NCI-H128 (cell line): Measurements from ENCODE around the gene COPS4.
"Not testable (repeated sequence)": the region's sequence is repeated elsewhere in the genome, so short reads cannot be mapped to it uniquely, and the experiment has no call there.

Experiments used
- DNase-seq: peaks from one replicate; lab custom pipeline; 2025; ENCODE audit not compliant: unreplicated experiment; lab: John Stamatoyannopoulos, UW

COPS4 gene

GRCh38 chr4:83023599-83023998 lies 11.4 kb upstream of the COPS4 start:
- not testable (repeated sequence) for DNase-seq

DNA sequence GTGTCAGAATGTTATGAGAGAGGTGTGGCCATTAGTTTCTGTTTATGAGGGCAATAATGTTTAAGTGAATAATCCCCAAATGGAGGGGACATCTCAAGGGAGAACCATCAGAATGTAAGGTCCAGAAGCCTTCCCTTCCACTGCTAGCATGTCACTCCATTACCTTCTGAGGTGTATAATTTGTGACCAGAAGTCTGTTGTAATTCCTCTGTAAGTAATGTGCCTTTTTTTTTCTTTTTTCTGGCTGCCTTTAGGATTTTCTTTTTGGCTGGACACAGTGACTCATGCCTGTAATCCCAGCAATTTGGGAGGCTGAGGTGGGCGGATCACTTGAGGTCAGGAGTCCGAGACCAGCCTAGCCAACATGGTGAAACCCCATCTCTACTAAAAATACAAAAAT lies 10.8 kb upstream of the COPS4 start:
- no peak for DNase-seq

GRCh38 chr4:83025563-83025962 lies 9.4 kb upstream of the COPS4 start:
- DNase-seq = no peak

DNA sequence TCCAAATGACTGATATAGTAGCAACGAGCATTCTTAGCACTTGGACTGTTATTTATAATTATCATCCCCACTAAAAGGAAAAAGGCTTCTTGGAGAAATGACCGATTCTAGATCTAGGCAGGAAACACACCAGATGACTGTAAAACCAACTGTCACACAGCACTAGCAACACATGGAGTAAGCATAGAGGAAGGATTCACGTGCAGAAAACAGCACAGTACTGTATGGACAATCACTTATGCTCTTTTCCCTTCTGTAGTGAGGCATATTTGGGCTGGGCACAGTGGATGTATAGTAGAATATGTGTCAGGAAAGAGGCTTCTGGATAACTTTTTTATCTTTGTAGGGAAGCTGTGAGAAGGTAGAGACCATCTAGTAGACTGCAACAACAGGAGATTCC lies 6.0 kb upstream of the COPS4 start:
- no peak for DNase-seq

GRCh38 chr4:83029688-83030087 lies 5.3 kb upstream of the COPS4 start:
- no peak for DNase-seq

DNA sequence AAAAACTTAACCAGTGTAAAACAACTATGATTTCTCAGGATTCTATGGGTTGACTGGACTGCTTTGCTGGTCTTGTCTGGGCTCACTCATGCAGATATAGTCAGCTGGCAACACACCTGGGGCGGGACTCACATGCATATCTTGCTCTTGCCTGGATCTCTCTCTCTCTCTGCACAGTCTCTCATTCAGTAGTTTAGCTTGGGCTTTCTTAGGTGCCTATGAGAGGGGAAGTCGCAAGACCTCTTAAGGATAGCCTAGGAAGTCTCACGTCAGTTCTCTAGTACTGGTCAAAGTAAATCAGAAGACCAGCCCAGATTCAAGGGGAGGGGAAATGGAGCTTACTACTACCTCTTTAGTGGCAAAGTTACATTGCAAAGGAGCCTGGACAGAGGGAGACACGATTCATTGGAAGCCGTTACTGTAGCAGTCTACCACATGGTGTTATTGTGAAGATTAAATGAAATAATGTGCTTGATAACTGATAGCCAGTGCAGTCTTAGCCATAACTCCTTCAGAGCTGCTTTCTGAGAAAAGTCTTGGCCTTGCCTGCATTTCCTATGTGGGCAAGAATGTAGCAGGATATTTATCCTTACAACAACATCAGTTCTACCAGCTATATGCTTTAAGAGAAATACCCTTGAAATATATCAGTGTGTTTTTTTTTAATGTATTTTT lies 2.1 kb downstream of the COPS4 start:
- no peak for DNase-seq

DNA sequence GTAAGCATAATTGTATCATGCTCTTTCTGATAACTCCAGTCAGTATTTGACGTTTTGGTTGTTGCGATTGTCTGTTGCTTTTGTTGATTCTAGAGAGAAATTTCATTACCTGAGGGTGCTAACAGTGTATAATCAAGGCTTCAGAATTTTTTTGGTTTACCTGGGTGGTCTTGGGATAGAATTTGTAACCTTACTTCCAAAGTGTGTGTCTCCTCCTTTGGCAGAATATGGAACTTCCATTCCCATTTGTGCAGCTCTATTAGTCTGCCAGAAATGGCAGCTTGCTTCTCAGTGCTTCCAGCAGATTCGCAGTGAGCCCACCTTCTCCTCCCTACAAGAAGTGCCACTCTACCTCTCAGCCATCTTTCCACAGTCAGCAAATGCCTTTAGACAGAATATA lies 5.3 kb downstream of the COPS4 start:
- DNase-seq = no peak

DNA sequence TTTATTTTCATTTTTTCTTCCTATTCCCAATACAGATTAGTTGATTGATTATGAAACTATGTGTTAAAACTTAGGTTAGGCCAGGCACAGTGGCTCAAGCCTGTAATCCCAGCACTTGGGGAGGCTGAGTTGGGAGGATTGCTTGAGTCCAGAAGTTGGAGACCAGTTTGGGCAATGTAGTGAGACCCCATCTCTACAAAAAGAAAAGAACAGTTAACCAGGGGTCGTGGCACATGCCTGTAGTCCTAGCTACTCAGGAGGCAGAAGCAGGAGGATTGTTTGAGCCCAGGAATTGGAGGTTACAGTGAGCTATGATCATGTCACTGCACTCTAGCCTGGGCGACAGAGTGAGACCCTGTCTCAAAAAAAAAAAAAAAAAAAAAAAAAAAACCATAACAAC lies 8.2 kb downstream of the COPS4 start:
- DNase-seq = not testable (repeated sequence)

DNA sequence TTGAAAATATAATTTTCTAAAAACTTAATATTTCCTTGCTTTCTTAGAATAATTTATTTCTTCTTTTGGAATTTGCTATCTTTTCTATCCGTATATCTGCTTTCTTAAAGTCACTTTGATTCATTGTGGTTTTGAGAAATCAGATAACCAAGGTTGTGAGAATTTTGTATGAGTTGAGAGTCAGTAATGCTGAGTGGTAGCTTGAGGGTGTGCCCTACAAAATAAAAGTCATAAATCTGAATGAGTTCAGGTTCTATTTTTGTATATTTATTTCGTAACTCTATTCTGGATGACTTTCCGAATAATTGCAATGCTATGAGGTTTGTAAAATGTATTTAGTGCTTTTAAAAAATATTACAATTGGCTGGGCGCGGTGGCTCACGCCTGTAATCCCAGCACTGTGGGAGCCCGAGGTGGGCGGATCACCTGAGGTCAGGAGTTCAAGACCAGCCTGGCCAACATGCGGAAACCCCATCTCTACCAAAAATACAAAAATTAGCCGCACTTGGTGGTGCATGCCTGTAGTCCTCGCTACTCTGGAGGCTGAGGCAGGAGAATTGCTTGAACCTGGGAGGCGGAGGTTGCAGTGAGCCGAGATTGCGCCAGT lies 8.9 kb downstream of the COPS4 start:
- no peak for DNase-seq

GRCh38 chr4:83046693-83047473 lies 11.9 kb downstream of the COPS4 start:
- DNase-seq = no peak

DNA sequence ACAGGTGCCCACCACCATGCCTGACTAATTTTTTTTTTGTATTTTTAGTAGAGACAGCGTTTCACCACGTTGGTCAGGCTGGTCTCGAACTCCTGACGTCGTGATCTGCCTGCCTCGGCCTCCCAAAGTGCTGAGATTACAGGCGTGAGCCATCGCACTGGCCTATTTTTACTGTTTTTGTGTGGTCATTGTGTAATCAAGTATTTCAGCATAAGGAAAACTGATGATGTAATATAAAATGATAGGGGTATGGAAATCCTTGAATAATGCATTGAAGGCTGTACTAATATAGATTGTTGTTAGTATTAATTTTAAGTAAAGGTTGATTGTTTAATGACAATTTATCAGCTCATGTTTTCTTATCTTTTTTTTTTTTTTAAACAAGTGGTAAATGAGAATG lies 13.8 kb downstream of the COPS4 start:
- DNase-seq = not testable (repeated sequence)

DNA sequence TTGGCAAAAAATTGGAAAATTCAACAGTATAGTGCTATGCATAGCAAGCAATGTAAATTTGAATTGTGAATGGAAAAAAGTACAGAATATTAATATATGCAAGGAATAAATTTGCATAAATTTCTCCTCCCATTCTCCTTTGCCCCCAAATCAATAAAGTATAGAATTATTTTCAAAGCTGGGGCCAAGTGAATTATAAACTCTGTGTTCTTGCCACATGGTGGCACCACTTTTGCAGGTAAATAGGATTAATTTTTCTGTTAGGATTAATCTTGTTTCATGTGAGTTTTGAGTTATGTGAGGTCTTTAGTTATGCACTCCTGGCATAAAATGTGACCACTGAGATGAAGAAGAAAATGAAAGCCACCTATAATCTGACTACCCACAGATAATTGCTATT lies 19.9 kb downstream of the COPS4 start:
- DNase-seq = no peak

- DNase-seq = no peak
These were observed 27.8 kb downstream of the COPS4 start for GRCh38 chr4:83062739-83063138.

GRCh38 chr4:83065266-83065665 lies 30.3 kb downstream of the COPS4 start:
- no peak for DNase-seq

- DNase-seq = no peak
These were observed 32.2 kb downstream of the COPS4 start for GRCh38 chr4:83067058-83067639.

- DNase-seq = no peak
These were observed 36.1 kb downstream of the COPS4 start for GRCh38 chr4:83071116-83071515.

DNA sequence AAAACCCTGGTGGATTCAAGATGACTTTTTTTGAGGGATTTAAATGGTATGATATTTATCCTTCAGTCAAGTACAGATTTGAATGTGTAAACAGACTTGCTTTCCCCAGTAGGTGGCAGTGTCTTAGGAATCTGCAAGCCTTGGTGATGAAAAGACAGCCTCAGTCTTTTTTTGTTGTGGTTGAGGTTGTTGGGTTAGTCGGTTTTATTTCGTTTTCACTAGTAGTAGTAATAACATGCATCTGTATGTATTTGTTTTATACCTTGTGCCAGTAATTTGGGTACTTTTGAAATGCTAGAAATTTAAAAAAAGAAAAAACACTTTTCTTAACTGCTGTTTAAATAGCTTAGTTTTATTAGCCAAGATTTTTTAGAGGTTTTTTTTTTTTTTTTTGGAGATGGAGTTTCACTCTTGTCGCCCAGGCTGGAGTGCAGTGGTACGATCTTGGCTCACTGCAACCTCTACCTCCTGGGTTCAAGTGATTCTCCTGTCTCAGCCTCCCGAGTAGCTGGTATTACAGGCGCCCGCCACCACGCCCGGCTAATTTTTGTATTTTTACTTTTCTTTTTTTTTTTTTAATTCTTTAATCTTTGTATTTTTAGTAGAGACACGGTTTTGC lies 39.2 kb downstream of the COPS4 start:
- no peak for DNase-seq

DNA sequence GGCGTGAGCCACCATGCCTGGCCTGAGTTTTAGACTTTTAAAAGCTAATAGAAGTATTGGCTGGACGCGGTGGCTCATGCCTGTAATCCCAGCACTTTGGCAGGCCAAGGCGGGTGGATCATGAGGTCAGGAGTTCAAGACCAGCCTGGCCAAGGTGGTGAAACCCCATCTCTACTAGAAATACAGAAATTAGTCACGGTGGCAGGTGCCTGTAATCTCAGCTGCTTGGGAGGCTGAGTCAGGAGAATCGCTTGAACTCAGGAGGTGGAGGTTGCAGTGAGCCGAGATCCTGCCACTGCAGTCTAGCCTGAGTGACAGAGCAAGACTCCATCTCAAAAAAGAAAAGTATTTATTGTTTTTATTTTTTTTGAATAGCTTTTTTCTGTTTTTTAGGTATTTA lies 39.8 kb downstream of the COPS4 start:
- not testable (repeated sequence) for DNase-seq

DNA sequence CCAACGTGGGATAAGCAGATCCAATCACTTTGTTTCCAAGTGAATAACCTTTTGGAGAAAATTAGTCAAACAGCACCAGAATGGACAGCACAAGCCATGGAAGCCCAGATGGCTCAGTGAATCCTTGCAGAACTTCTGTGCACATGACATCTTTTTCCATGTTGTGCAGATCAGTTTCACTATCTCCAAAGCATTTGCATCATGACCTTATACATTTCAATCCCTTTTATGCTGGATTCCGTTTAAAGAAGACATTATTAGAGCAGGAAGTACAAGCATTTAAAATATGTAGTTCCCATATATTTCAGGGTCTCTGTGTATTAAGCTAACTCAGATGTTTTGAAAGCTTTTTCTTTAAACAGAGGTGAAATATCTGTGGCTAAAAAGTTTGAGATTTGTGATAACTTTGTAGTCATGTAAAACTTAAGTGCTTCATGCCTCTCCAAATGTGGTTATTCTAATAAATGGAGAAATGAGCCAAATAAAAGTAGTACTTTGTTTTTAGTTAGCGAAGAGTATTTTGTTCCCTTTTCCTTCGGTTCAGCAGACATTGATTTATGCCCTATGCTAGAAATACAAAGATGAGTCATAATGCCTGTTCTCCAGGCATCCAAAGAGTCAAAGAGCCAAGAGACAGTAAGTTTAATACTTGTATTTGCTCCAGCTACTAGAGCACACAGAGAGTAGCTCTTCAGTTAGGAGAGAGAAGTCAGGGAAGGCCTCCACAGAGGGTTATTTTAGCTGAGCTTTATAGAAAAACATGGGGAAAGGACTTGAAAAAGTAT lies 40.5 kb downstream of the COPS4 start:
- DNase-seq = no peak

DNA sequence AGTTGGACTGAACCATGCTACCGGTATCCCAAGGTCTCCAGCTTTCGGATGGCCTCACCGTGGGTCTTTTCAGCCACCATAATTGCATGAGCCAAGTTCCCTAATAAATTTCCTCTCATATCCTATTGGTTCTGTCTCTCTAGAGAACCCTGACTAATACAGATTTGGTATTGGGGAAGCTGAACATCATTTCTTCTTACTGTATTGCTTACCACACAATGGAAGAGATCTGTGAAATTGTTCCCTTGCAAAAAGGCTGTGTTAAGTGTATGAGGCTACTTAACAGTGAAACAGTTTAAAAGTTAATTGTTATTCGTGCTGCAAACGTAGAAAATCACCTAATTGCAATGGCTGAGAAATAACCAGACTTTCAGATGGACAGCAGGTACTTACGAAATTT lies 45.6 kb downstream of the COPS4 start:
- DNase-seq = no peak

DNA sequence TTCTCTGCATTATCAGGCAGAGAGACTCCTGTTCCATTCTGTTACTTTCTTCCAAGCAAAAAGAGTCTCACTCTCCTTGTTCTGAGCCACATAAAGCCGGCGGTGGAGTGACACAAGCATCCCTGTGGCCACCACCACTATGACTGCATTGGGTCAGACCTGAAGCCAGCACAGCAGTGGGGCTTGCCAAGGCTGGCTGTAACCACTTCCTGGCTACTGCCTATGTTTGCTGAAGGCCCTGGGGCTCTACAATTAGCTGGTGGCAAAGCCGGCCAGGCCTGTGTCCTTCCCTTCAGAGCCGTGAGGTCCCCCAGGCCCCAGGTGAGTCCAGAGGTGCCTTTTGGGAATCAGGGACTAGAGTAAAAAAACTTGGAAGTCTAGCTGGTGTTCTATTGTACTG lies 47.8 kb downstream of the COPS4 start:
- DNase-seq = no peak
